CD4-positive, alpha-beta T cell treated with Interleukin-4 for 4 hours (primary cell): ENCODE data around the gene AGBL1.

Source experiments
- DNase-seq: peaks from one replicate; pipeline ENCODE4 v3.0.0-alpha.2; 2020

Gene AGBL1

GRCh38 chr15:86329311-86330013 is 249.8 kb downstream of the AGBL1 start:
- no peak for DNase-seq

GRCh38 chr15:86333819-86334218 is 254.1 kb downstream of the AGBL1 start:
- DNase-seq, result no peak

- no peak for DNase-seq
These were observed 256.5 kb downstream of the AGBL1 start for GRCh38 chr15:86336051-86336788.

- no peak for DNase-seq
These were observed 257.4 kb downstream of the AGBL1 start for GRCh38 chr15:86337071-86337470.

- no peak for DNase-seq
These were observed 267.6 kb downstream of the AGBL1 start for GRCh38 chr15:86347245-86347644.

GRCh38 chr15:86349565-86349964 is 269.9 kb downstream of the AGBL1 start:
- DNase-seq, result no peak

GRCh38 chr15:86353213-86353612 is 273.5 kb downstream of the AGBL1 start:
- DNase-seq, result no peak

GRCh38 chr15:86355361-86355760 is 275.7 kb downstream of the AGBL1 start:
- no peak for DNase-seq

- DNase-seq, result no peak
These were observed 276.1 kb downstream of the AGBL1 start for GRCh38 chr15:86355801-86356200.

GRCh38 chr15:86362555-86362954 is 282.9 kb downstream of the AGBL1 start:
- no peak for DNase-seq

GRCh38 chr15:86373147-86373546 is 293.5 kb downstream of the AGBL1 start:
- DNase-seq, result no peak

- no peak for DNase-seq
These were observed 296.1 kb downstream of the AGBL1 start for GRCh38 chr15:86375733-86376280.

GRCh38 chr15:86377914-86378313 is 298.2 kb downstream of the AGBL1 start:
- no peak for DNase-seq

GRCh38 chr15:86382341-86382740 is 302.7 kb downstream of the AGBL1 start:
- DNase-seq, result no peak

GRCh38 chr15:86383611-86384010 is 303.9 kb downstream of the AGBL1 start:
- no peak for DNase-seq

GRCh38 chr15:86384186-86384585 is 304.5 kb downstream of the AGBL1 start:
- no peak for DNase-seq

- DNase-seq, result no peak
These were observed 312.6 kb downstream of the AGBL1 start for GRCh38 chr15:86392296-86392695.

- DNase-seq, result no peak
These were observed 313.2 kb downstream of the AGBL1 start for GRCh38 chr15:86392874-86393273.

- no peak for DNase-seq
These were observed 315.2 kb downstream of the AGBL1 start for GRCh38 chr15:86394866-86395265.

GRCh38 chr15:86399041-86399954 is 319.6 kb downstream of the AGBL1 start:
- no peak for DNase-seq

- no peak for DNase-seq
These were observed 323.6 kb downstream of the AGBL1 start for GRCh38 chr15:86403221-86403620.

GRCh38 chr15:86403914-86404583 is 324.4 kb downstream of the AGBL1 start:
- no peak for DNase-seq

- no peak for DNase-seq
These were observed 328.6 kb downstream of the AGBL1 start for GRCh38 chr15:86408261-86408660.
